ENCODE results near the gene TRAF7. TPM values are rescaled to one million over a fixed set of nuclear protein-coding genes. Genes with fewer than 3 reads are reported as not detected.

The TRAF7 gene
- total and polyA plus RNA-seq, 2 of the 13 experiments (the other 11 are each of a cell fraction or from before 2014, with no cell fraction given): 47.9 to 65.6 TPM

DNA sequence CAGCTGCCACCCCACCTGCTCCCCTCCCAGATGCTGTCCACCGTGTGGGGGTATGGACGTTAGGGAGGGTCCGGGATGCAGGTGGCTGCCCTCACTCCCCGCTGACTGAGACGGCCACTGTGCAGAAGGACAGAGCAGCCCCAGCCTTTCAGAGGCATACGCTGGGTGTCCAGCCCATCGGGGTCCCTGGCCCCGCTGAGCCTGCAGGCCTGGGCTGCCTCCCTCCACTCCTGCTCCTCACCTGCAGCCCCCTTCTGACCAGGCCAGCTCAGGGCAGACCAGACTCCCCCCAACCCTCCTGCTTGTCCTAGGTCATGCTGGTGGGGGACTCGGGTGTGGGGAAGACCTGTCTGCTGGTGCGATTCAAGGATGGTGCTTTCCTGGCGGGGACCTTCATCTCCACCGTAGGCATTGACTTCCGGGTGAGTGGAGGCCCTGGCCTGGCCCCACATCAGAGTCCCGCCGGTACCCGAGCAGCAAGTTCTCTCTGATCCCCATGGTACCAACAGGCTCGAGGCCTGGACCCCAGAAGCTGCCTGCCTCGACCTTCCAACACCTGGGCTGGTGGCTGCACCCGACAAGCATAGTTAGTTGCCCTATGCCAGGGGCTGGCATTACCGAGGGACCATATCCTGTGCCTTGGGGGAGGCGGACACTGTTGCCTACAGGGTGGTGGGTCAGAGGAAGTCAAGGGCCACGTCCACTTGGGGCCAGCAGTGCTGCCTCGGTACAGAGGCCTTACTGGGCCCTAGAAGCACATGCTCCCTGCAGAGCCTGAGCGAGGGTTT is 5.8 kb upstream of the TRAF7 start (continued):
- no peak for TF ChIP-seq TBP (CRISPR knock-in tag; IDR thresholded peaks at IDR 0.05)
- TF ChIP-seq, protein P1, sequence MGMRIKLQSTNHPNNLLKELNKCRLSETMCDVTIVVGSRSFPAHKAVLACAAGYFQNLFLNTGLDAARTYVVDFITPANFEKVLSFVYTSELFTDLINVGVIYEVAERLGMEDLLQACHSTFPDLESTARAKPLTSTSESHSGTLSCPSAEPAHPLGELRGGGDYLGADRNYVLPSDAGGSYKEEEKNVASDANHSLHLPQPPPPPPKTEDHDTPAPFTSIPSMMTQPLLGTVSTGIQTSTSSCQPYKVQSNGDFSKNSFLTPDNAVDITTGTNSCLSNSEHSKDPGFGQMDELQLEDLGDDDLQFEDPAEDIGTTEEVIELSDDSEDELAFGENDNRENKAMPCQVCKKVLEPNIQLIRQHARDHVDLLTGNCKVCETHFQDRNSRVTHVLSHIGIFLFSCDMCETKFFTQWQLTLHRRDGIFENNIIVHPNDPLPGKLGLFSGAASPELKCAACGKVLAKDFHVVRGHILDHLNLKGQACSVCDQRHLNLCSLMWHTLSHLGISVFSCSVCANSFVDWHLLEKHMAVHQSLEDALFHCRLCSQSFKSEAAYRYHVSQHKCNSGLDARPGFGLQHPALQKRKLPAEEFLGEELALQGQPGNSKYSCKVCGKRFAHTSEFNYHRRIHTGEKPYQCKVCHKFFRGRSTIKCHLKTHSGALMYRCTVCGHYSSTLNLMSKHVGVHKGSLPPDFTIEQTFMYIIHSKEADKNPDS (CRISPR knock-in tag; IDR thresholded peaks at IDR 0.05): no peak
- TF ChIP-seq ELF4 (CRISPR knock-in tag; IDR thresholded peaks at IDR 0.05; ENCODE audit: borderline replicate concordance): no peak
- no peak; the same call in 1 of the 2 replicates for TF ChIP-seq ZNF143 (CRISPR knock-in tag; IDR thresholded peaks at IDR 0.05)
- TF ChIP-seq, protein P2, sequence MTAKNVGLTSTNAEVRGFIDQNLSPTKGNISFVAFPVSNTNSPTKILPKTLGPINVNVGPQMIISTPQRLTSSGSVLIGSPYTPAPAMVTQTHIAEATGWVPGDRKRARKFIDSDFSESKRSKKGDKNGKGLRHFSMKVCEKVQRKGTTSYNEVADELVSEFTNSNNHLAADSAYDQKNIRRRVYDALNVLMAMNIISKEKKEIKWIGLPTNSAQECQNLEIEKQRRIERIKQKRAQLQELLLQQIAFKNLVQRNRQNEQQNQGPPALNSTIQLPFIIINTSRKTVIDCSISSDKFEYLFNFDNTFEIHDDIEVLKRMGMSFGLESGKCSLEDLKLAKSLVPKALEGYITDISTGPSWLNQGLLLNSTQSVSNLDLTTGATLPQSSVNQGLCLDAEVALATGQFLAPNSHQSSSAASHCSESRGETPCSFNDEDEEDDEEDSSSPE (CRISPR knock-in tag; IDR thresholded peaks at IDR 0.05): peak; percentile 7; the same call in 1 of the 2 replicates
- TF ChIP-seq ZNF430 (CRISPR knock-in tag; IDR thresholded peaks at IDR 0.05): no peak
- TF ChIP-seq, protein P3, sequence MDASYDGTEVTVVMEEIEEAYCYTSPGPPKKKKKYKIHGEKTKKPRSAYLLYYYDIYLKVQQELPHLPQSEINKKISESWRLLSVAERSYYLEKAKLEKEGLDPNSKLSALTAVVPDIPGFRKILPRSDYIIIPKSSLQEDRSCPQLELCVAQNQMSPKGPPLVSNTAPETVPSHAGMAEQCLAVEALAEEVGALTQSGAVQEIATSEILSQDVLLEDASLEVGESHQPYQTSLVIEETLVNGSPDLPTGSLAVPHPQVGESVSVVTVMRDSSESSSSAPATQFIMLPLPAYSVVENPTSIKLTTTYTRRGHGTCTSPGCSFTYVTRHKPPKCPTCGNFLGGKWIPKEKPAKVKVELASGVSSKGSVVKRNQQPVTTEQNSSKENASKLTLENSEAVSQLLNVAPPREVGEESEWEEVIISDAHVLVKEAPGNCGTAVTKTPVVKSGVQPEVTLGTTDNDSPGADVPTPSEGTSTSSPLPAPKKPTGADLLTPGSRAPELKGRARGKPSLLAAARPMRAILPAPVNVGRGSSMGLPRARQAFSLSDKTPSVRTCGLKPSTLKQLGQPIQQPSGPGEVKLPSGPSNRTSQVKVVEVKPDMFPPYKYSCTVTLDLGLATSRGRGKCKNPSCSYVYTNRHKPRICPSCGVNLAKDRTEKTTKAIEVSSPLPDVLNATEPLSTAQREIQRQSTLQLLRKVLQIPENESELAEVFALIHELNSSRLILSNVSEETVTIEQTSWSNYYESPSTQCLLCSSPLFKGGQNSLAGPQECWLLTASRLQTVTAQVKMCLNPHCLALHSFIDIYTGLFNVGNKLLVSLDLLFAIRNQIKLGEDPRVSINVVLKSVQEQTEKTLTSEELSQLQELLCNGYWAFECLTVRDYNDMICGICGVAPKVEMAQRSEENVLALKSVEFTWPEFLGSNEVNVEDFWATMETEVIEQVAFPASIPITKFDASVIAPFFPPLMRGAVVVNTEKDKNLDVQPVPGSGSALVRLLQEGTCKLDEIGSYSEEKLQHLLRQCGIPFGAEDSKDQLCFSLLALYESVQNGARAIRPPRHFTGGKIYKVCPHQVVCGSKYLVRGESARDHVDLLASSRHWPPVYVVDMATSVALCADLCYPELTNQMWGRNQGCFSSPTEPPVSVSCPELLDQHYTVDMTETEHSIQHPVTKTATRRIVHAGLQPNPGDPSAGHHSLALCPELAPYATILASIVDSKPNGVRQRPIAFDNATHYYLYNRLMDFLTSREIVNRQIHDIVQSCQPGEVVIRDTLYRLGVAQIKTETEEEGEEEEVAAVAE (CRISPR knock-in tag; IDR thresholded peaks at IDR 0.05; ENCODE audit: borderline replicate concordance): no peak
- no peak for TF ChIP-seq XBP1 (CRISPR knock-in tag; IDR thresholded peaks at IDR 0.05)
- TF ChIP-seq, protein P4, sequence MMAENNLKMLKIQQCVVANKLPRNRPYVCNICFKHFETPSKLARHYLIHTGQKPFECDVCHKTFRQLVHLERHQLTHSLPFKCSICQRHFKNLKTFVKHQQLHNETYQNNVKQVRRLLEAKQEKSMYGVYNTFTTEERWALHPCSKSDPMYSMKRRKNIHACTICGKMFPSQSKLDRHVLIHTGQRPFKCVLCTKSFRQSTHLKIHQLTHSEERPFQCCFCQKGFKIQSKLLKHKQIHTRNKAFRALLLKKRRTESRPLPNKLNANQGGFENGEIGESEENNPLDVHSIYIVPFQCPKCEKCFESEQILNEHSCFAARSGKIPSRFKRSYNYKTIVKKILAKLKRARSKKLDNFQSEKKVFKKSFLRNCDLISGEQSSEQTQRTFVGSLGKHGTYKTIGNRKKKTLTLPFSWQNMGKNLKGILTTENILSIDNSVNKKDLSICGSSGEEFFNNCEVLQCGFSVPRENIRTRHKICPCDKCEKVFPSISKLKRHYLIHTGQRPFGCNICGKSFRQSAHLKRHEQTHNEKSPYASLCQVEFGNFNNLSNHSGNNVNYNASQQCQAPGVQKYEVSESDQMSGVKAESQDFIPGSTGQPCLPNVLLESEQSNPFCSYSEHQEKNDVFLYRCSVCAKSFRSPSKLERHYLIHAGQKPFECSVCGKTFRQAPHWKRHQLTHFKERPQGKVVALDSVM (CRISPR knock-in tag; IDR thresholded peaks at IDR 0.05): 0 out of 2 replicates have a peak, but pooled peaks have one; percentile 30
- TF ChIP-seq, protein P5, sequence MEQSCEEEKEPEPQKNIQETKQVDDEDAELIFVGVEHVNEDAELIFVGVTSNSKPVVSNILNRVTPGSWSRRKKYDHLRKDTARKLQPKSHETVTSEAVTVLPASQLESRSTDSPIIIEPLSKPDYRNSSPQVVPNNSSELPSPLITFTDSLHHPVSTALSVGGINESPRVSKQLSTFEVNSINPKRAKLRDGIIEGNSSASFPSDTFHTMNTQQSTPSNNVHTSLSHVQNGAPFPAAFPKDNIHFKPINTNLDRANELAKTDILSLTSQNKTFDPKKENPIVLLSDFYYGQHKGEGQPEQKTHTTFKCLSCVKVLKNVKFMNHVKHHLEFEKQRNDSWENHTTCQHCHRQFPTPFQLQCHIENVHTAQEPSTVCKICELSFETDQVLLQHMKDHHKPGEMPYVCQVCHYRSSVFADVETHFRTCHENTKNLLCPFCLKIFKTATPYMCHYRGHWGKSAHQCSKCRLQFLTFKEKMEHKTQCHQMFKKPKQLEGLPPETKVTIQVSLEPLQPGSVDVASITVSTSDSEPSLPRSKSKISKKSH (CRISPR knock-in tag; IDR thresholded peaks at IDR 0.05; ENCODE audit: borderline replicate concordance): peak; percentile 56; the same call in 1 of the 2 replicates
- no peak for TF ChIP-seq ATAD3A (CRISPR knock-in tag; IDR thresholded peaks at IDR 0.05)
- TF ChIP-seq, protein P6, sequence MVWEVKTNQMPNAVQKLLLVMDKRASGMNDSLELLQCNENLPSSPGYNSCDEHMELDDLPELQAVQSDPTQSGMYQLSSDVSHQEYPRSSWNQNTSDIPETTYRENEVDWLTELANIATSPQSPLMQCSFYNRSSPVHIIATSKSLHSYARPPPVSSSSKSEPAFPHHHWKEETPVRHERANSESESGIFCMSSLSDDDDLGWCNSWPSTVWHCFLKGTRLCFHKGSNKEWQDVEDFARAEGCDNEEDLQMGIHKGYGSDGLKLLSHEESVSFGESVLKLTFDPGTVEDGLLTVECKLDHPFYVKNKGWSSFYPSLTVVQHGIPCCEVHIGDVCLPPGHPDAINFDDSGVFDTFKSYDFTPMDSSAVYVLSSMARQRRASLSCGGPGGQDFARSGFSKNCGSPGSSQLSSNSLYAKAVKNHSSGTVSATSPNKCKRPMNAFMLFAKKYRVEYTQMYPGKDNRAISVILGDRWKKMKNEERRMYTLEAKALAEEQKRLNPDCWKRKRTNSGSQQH (CRISPR knock-in tag; IDR thresholded peaks at IDR 0.05; ENCODE audit: low read depth): no peak
- no peak for TF ChIP-seq ZSCAN30 (CRISPR knock-in tag; IDR thresholded peaks at IDR 0.05)
